ENCODE results near the gene SMC4.

The SMC4 gene

DNA sequence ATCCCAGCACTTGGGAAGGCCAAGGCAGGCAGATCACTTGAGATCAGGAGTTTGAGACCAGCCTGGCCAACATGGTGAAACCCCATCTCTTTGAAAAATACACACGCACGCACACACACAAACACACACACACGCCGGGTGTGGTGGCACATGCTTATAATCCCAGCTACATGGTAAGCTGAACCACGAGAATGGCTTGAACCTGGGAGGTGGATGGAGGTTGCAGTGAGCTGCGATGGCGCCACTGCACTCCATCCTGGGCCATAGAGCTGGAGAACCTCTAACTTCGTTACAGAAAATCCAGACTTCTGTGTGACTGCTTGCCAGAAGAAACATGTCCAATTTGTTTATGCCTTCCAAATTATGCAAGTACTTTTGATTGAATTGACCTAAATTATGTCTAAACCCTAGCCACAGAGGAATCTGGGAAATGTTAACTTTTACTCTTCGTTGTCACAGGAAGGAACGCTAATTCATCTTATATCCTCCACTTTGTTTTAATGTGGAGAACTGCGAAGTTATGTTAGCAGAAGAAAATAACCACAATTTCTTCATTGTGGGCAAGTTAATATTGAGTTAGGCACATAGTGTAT, 28.5 kb downstream of the SMC4 start:
- no peak for DNase-seq (ENCODE audit: low read depth)
- TF ChIP-seq, protein P1, sequence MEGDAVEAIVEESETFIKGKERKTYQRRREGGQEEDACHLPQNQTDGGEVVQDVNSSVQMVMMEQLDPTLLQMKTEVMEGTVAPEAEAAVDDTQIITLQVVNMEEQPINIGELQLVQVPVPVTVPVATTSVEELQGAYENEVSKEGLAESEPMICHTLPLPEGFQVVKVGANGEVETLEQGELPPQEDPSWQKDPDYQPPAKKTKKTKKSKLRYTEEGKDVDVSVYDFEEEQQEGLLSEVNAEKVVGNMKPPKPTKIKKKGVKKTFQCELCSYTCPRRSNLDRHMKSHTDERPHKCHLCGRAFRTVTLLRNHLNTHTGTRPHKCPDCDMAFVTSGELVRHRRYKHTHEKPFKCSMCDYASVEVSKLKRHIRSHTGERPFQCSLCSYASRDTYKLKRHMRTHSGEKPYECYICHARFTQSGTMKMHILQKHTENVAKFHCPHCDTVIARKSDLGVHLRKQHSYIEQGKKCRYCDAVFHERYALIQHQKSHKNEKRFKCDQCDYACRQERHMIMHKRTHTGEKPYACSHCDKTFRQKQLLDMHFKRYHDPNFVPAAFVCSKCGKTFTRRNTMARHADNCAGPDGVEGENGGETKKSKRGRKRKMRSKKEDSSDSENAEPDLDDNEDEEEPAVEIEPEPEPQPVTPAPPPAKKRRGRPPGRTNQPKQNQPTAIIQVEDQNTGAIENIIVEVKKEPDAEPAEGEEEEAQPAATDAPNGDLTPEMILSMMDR (conservative IDR thresholded peaks at IDR 0.05; ENCODE audit: low read length): no peak
- no peak overlapping the region for H3K4me3 ChIP-seq (ENCODE audit: low read length)

DNA sequence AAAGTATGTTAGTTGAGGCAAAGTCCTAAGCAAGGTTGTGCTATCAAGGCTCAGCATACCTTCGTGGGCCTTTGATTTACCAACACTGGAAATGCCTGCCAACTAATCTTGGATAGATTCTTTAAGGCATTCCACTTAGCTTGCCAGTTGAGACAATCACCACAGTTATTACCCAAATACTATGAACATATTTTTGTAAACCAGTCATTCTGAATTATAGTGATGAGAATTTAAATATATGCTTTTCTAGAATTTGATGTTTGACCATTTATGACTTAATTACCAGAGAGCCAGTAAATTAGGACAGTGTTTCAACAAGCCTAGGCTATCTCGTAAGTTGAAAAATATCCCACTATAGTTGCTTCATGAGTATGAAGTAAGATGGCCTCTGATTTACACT, 34.6 kb downstream of the SMC4 start:
- H3K4me3 ChIP-seq (ENCODE audit: low read length): no peak overlapping the region
- TF ChIP-seq, protein P1 (conservative IDR thresholded peaks at IDR 0.05; ENCODE audit: low read length): no peak
- DNase-seq (ENCODE audit: low read depth): peak; percentile 86

DNA sequence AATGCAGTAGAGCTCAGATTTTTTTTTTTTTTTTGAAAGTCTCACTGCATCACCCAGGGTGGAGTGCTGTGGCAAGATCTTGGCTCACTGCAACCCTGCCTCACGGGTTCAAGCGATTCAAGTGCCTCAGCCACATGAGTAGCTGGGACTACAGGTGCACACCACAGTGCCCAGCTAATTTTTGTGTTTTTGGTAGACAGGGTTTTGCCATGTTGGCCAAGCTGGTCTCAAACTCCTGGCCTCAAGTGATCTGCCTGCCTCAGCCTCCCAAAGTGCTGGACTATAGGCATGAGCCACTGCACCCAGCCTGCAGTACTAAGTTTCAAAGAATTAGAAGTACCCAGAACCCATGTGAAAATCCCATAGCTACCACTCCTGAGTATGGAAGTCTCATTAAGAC, 35.6 kb downstream of the SMC4 start:
- no peak for DNase-seq (ENCODE audit: low read depth)
- H3K4me3 ChIP-seq (ENCODE audit: low read length): no peak overlapping the region
- TF ChIP-seq, protein P1 (conservative IDR thresholded peaks at IDR 0.05; ENCODE audit: low read length): no peak

DNA sequence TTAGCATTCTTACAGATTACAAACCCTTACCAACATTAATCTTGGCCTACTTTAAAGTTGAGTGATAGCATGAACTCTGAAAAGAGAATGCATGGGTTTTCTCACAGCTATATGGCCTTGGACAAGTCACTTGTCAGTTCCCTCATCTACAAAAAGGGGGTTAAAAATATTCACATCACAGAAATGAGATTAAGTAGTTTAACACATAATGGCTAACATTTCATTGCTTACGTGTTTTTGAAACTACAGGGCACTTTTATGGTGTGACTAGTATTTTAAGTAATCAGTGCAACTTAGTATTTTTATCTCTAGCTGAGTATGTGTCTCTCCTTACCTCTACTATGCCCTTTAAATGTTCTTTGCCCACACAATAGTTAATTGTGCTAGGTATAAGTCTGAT, 36.3 kb downstream of the SMC4 start:
- no peak for DNase-seq (ENCODE audit: low read depth)
- TF ChIP-seq, protein P1 (conservative IDR thresholded peaks at IDR 0.05; ENCODE audit: low read length): no peak
- H3K4me3 ChIP-seq (ENCODE audit: low read length): no peak overlapping the region

DNA sequence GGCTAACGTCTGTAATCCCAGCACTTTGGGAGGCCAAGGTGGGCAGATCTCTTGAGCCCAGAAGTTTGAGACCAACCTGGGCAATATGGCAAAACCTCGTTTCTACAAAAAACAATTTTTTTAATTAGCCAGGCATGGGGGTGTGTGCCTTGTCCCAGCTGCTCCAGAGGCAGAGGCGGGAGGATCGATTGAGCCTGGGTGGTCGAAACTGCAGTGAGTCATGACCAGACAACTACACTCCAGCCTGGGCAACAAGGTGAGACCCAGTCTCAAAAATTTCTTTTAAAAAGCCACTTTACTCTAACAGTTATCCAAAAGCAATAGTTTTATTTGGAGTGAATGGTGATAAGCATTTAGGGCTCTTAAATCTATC, 37.6 kb downstream of the SMC4 start:
- TF ChIP-seq, protein P1 (conservative IDR thresholded peaks at IDR 0.05; ENCODE audit: low read length): no peak
- DNase-seq (ENCODE audit: low read depth): no peak
- no peak overlapping the region for H3K4me3 ChIP-seq (ENCODE audit: low read length)

DNA sequence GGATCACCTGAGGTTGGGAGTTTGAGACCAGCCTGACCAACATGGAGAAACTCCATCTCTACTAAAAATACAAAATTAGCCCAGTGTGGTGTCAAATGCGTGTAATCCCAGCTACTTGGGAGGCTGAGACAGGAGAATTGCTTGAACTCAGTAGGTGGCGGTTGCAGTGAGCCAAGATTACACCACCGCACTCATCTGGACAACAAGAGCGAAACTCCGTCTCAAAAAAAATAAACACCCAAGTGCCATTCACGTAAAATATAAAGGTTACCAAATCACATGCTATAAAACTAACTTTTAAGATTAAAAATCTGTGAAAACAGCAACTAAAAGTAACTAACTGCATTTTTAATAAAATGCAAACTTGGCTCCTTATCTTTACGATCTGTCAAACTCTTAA, 41.2 kb downstream of the SMC4 start:
- TF ChIP-seq, protein P1 (conservative IDR thresholded peaks at IDR 0.05; ENCODE audit: low read length): no peak
- no peak for DNase-seq (ENCODE audit: low read depth)
- H3K4me3 ChIP-seq (ENCODE audit: low read length): no peak overlapping the region

DNA sequence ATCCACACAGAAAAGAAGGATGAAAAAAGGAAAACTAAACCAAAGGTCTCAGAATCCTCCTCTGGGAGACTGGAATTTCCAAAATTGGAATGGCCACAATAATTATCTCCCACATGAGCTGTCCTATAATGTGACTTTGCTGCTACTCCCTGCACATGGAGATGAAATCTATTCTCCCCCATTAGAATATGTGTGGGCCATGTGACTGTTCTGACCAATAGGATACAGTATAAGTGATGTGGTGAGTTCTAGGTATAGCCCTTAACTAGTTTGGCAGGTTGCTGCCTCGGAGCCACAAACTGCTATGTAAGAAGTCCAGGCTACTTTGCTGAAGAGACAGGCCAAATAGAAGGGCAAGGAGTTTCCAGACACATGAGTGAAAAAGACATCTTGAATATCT, 45.0 kb downstream of the SMC4 start:
- TF ChIP-seq, protein P1 (conservative IDR thresholded peaks at IDR 0.05; ENCODE audit: low read length): no peak
- no peak for DNase-seq (ENCODE audit: low read depth)
- H3K4me3 ChIP-seq (ENCODE audit: low read length): no peak overlapping the region

Data from AG10803 (cell line).